ENCODE data around the gene ACADVL. TPM values are rescaled to one million over a fixed set of nuclear protein-coding genes. Genes with fewer than 3 reads are reported as not detected.
A peak's percentile ranks its signal among the peaks of the same experiment; 100 is the strongest.

Gene ACADVL
- polyA plus RNA-seq, 1 of the 3 experiments (the other 2 are of a cell fraction): 635 TPM

DNA sequence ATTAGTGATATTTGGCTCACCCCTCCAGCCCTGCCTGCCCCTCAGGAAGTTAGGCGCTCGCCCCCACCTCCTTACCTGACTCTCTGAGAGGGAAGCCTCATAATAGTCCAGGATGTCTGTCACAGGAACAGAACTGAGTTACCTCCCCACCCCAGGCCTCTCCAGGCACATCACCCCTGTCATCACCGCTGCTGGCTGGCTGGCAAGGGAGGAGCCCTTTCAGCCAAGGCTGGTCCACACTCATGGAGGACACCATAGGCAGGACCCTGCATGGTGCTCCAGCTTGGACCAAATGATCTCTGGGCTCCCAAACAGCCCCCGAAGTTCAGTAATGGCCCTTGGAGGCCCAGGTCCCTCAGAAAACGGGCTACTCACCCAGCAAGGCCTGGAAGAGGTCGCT lies 1.6 kb upstream of the ACADVL start (continued):
- TF ChIP-seq, protein P1, sequence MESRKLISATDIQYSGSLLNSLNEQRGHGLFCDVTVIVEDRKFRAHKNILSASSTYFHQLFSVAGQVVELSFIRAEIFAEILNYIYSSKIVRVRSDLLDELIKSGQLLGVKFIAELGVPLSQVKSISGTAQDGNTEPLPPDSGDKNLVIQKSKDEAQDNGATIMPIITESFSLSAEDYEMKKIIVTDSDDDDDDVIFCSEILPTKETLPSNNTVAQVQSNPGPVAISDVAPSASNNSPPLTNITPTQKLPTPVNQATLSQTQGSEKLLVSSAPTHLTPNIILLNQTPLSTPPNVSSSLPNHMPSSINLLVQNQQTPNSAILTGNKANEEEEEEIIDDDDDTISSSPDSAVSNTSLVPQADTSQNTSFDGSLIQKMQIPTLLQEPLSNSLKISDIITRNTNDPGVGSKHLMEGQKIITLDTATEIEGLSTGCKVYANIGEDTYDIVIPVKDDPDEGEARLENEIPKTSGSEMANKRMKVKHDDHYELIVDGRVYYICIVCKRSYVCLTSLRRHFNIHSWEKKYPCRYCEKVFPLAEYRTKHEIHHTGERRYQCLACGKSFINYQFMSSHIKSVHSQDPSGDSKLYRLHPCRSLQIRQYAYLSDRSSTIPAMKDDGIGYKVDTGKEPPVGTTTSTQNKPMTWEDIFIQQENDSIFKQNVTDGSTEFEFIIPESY (IDR thresholded peaks at IDR 0.05; ENCODE audit: borderline replicate concordance, low read depth): no peak
- TF ChIP-seq NRF1 (IDR thresholded peaks at IDR 0.05; ENCODE audit: low read depth, low read length): no peak

DNA sequence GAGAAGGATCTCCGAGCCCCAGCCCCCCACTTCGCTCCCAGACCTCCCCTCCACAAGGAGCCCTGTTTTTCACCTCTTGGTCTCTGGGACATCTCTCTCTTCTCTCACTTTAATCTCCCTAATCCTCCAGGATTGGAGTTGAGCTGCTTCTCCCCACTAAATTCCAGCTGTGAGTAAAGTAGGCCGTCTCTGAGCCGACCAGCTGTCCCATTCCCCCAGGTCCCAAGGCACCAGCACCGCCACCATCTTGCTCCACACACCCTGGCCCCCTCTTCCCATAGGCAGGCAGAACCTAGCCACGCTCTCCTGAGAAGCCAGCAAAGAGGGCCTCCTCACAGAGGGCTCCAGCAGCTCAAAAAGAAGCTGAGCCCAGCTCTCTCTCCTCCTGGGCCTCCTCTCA lies 980 bp upstream of the ACADVL start:
- no peak for DNase-seq
- H2AFZ ChIP-seq (ENCODE audit: low read depth): no peak overlapping the region; the same call in 1 of the 2 replicates
- CTCF ChIA-PET: interaction anchor here (0.6 to 4.3 kb wide), 3 partner anchors 13 to 94 kb away, joined by 3 to 44 read pairs (median 26); partner anchors contain the start of genes DVL2 and PHF23

More for the DNA sequence above, 980 bp upstream of the ACADVL start:
- Histone ChIP-seq H3K4me2 (0 out of 2 replicates have a peak overlapping the region, but pooled peaks have one; percentile 100), H4K20me1 (ENCODE audit: insufficient read depth) (peaks cover 8% of the 10 kb centered on the region), H3K4me3 (ENCODE audit: low read depth in 2 of 2, low read length in 1 of 2) (no peak overlapping the region), H3K9me2 (no peaks in the 10 kb centered on the region), H3K36me3 (replicated peaks in 1 of 2; ENCODE audit: control insufficient read depth in 1 of 2, insufficient read depth in 2 of 2, low read length in 1 of 2) (peaks cover 18 to 22% of the 10 kb centered on the region in 2 experiments), H3K9ac (no peak overlapping the region), H3K27me3 (ENCODE audit: insufficient read depth) (no peaks in the 10 kb centered on the region), H3K4me1 (ENCODE audit: control insufficient read depth in 1 of 2, insufficient read depth in 2 of 2, low read depth in 1 of 2, low read length in 1 of 2) (peaks cover 20 to 60% of the 10 kb centered on the region in 2 experiments; a peak in 3 of 4 replicates), H3K9me3 (no peaks in the 10 kb centered on the region), H3K79me2 (ENCODE audit: insufficient read depth) (peaks cover 45% of the 10 kb centered on the region), H3F3A (replicated peaks; ENCODE audit: insufficient read depth) (peaks cover 52% of the 10 kb centered on the region), H3K27ac (ENCODE audit: low read depth in 2 of 2, low read length in 1 of 2) (peak overlapping the region in 1 of 2 experiments; percentile 76; a peak in 1 of 4 replicates)
- POLR2A ChIA-PET: interaction anchor here (1.2 to 1.5 kb wide), 2 partner anchors 14 to 16 kb away, joined by 3 to 10 read pairs; partner anchors contain the start of gene DVL2
- no peak for TF ChIP-seq TAF1 (IDR thresholded peaks at IDR 0.05; ENCODE audit: borderline replicate concordance, low read depth, low read length)
- TF ChIP-seq, protein P2, sequence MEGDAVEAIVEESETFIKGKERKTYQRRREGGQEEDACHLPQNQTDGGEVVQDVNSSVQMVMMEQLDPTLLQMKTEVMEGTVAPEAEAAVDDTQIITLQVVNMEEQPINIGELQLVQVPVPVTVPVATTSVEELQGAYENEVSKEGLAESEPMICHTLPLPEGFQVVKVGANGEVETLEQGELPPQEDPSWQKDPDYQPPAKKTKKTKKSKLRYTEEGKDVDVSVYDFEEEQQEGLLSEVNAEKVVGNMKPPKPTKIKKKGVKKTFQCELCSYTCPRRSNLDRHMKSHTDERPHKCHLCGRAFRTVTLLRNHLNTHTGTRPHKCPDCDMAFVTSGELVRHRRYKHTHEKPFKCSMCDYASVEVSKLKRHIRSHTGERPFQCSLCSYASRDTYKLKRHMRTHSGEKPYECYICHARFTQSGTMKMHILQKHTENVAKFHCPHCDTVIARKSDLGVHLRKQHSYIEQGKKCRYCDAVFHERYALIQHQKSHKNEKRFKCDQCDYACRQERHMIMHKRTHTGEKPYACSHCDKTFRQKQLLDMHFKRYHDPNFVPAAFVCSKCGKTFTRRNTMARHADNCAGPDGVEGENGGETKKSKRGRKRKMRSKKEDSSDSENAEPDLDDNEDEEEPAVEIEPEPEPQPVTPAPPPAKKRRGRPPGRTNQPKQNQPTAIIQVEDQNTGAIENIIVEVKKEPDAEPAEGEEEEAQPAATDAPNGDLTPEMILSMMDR (IDR thresholded peaks at IDR 0.05): no peak
- TF ChIP-seq, protein P3, sequence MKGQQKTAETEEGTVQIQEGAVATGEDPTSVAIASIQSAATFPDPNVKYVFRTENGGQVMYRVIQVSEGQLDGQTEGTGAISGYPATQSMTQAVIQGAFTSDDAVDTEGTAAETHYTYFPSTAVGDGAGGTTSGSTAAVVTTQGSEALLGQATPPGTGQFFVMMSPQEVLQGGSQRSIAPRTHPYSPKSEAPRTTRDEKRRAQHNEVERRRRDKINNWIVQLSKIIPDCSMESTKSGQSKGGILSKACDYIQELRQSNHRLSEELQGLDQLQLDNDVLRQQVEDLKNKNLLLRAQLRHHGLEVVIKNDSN (IDR thresholded peaks at IDR 0.05; ENCODE audit: borderline replicate concordance, low read depth): no peak
- no peak for TF ChIP-seq NFIC (IDR thresholded peaks at IDR 0.05; ENCODE audit: borderline replicate concordance)
- no peak for TF ChIP-seq FOSL2 (IDR thresholded peaks at IDR 0.05; ENCODE audit: borderline replicate concordance, low read depth)
- no peak for TF ChIP-seq RAD21 (IDR thresholded peaks at IDR 0.05; ENCODE audit: low read length)
- TF ChIP-seq CHD2 (IDR thresholded peaks at IDR 0.05; ENCODE audit: low read length, partially characterized antibody): no peak
- no peak for TF ChIP-seq ELF1 (IDR thresholded peaks at IDR 0.05)
- no peak for TF ChIP-seq GABPA (IDR thresholded peaks at IDR 0.05; ENCODE audit: low read depth)
- no peak for TF ChIP-seq TCF12 (IDR thresholded peaks at IDR 0.05)
- TF ChIP-seq, protein P4, sequence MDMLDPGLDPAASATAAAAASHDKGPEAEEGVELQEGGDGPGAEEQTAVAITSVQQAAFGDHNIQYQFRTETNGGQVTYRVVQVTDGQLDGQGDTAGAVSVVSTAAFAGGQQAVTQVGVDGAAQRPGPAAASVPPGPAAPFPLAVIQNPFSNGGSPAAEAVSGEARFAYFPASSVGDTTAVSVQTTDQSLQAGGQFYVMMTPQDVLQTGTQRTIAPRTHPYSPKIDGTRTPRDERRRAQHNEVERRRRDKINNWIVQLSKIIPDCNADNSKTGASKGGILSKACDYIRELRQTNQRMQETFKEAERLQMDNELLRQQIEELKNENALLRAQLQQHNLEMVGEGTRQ (IDR thresholded peaks at IDR 0.05; ENCODE audit: borderline replicate concordance, low read depth, low read length): no peak
- no peak for TF ChIP-seq TEAD4 (IDR thresholded peaks at IDR 0.05; ENCODE audit: borderline replicate concordance, insufficient read depth)
- TF ChIP-seq RFX5 (IDR thresholded peaks at IDR 0.05; ENCODE audit: low read length): no peak
- no peak for TF ChIP-seq SMC3 (IDR thresholded peaks at IDR 0.05; ENCODE audit: low read depth, low read length)
- no peak for TF ChIP-seq EP300 (IDR thresholded peaks at IDR 0.05; ENCODE audit: borderline replicate concordance in 1 of 2, low read depth in 1 of 2, low read length in 1 of 2)
- TF ChIP-seq FOXM1 (IDR thresholded peaks at IDR 0.05; ENCODE audit: low read depth): no peak
- TF ChIP-seq REST (IDR thresholded peaks at IDR 0.05; ENCODE audit: low read depth, low read length): no peak
- WGBS (ENCODE audit: low lambda C conversion rate): 78% methylated on average over 6 of the region's 6 CpGs
